NT2/D1 (cell line): ENCODE data around the gene OGFOD1.
A peak's percentile ranks its signal among the peaks of the same experiment; 100 is the strongest.

Experiments
- DNase-seq: peaks from one replicate; pipeline ENCODE4 v3.0.0-alpha.2; 2011; ENCODE audit warnings: low read depth, low spot score
- H3K27me3 ChIP-seq: 2 replicates; pipeline ENCODE4 v1.6.0; 2011; ENCODE audit warnings: mild to moderate bottlenecking; ENCODE audit not compliant: insufficient read length, insufficient read depth
- H3K36me3 ChIP-seq: 2 replicates; pipeline ENCODE4 v1.6.1; 2011; ENCODE audit warnings: mild to moderate bottlenecking, low read length, mixed read lengths; ENCODE audit not compliant: insufficient read depth, insufficient read length
- H3K4me1 ChIP-seq: 2 replicates; pipeline ENCODE4 v1.5.1; 2011; ENCODE audit not compliant: insufficient read depth, insufficient read length
- H3K4me3 ChIP-seq: 2 replicates; pipeline ENCODE4 v1.5.1; 2011; ENCODE audit warnings: low read depth; ENCODE audit not compliant: insufficient read length
- H3K9ac ChIP-seq: 2 replicates; pipeline ENCODE4 v1.6.0; 2011; ENCODE audit warnings: low read depth; ENCODE audit not compliant: insufficient read length
- H3K9me3 ChIP-seq: 2 replicates; pipeline ENCODE4 v1.5.1; 2011; ENCODE audit warnings: mild to moderate bottlenecking, low read length; ENCODE audit not compliant: insufficient read depth
- SUZ12 ChIP-seq: IDR thresholded peaks from 2 replicates; pipeline ENCODE4 v1.6.1; 2011; ENCODE audit not compliant: insufficient read length, insufficient read depth; ENCODE audit errors: extremely low read depth
- YY1 ChIP-seq: IDR thresholded peaks from 2 replicates; pipeline ENCODE4 v1.6.1; 2011; ENCODE audit not compliant: insufficient read length, insufficient read depth
- ZNF274 ChIP-seq: IDR thresholded peaks from 2 replicates; pipeline ENCODE4 v1.6.1; 2011; ENCODE audit warnings: mild to moderate bottlenecking, low read depth, low read length

Gene OGFOD1

DNA sequence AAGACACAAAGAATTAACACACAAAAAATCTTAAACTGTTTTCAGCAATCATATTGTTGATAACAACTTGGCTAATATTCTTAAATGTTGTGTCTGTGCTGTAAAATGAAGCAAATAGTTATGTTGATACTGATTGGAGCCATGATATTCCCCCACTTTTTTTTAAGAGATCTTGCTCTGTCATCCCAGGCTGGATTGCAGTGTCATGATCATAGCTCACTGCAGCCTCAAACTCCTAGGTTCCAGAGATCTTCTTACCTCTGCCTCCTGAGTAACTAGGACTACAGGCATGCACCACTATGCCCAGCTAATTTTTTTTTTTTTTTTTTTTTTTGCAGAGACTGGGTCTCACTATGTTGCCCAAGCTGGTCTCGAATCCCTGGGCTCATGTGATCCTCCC lies 42.5 kb downstream of the OGFOD1 start:
- Histone ChIP-seq H3K36me3 (peaks cover 8% of the 10 kb centered on the region), H3K9me3 (no peaks in the 10 kb centered on the region), H3K27me3 (no peaks in the 10 kb centered on the region), H3K4me1 (no peaks in the 10 kb centered on the region), H3K9ac (no peak overlapping the region), H3K4me3 (no peak overlapping the region)
- DNase-seq, result no peak
- no peak for TF ChIP-seq ZNF274

DNA sequence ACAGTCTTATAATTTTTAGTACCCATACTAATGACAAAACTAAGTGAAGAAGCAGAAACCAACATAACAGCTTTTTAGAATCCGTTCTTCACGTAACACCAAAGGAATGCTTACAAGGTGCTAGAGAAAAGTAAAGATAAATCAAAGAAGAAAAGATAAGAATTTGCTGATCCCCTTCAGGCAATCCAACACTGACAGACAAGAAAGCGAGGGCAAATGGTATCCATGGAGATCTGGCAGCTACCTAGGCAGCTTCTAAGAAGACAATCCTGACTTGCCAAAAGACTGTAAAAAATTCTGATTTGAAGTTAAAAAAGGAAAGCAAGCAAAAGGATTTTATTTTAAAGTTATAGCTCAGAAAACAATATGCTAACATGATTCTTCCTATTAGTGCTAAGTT lies 53.8 kb downstream of the OGFOD1 start:
- Histone ChIP-seq H3K36me3 (peaks cover 30% of the 10 kb centered on the region), H3K27me3 (no peaks in the 10 kb centered on the region)
- no peak for TF ChIP-seq ZNF274
- no peak for TF ChIP-seq SUZ12
- no peak for TF ChIP-seq YY1

DNA sequence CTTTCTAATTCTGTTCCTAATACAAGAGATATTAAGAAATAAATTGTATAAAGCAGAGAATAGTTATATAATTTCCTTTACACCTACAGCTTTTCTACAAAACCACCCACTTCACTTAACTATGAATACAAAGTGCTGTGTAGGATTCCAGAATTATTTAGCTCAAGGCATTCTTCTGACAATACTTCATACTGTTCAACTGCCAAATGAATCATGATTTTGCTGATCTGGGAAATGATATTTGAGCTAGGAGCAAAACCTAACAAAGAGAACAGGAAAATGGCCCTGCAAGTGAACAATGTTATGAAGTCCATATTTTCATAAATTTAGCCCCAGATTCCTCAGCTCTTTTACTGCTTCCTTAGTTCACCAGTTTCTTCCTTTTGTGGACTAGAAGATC lies 55.6 kb downstream of the OGFOD1 start:
- peaks cover 23% of the 10 kb centered on the region for H3K36me3 ChIP-seq
- H3K9me3 ChIP-seq, result no peaks in the 10 kb centered on the region
- H3K27me3 ChIP-seq, result no peaks in the 10 kb centered on the region
- TF ChIP-seq SUZ12, result no peak
- TF ChIP-seq ZNF274, result no peak
- TF ChIP-seq YY1, result no peak
- DNase-seq, result no peak
- no peak overlapping the region for H3K4me3 ChIP-seq
- no peak overlapping the region for H3K9ac ChIP-seq
- H3K4me1 ChIP-seq, result no peaks in the 10 kb centered on the region

More for the DNA sequence above, 53.8 kb downstream of the OGFOD1 start:
- no peak overlapping the region for H3K4me3 ChIP-seq
- H3K4me1 ChIP-seq, result no peaks in the 10 kb centered on the region
- no peak for DNase-seq
- no peaks in the 10 kb centered on the region for H3K9me3 ChIP-seq
- no peak overlapping the region for H3K9ac ChIP-seq

GRCh38 chr16:56510544-56510943 lies 59.2 kb downstream of the OGFOD1 start:
- Histone ChIP-seq H3K36me3 (peaks cover 15% of the 10 kb centered on the region), H3K4me3 (no peak overlapping the region), H3K27me3 (no peaks in the 10 kb centered on the region), H3K9me3 (no peaks in the 10 kb centered on the region), H3K9ac (no peak overlapping the region), H3K4me1 (no peaks in the 10 kb centered on the region)
- TF ChIP-seq SUZ12, result no peak
- TF ChIP-seq ZNF274, result no peak
- TF ChIP-seq YY1, result no peak
- DNase-seq, result no peak

GRCh38 chr16:56512025-56512424 lies 60.7 kb downstream of the OGFOD1 start:
- no peak overlapping the region for H3K4me3 ChIP-seq
- H3K9ac ChIP-seq, result no peak overlapping the region
- H3K27me3 ChIP-seq, result no peaks in the 10 kb centered on the region
- H3K4me1 ChIP-seq, result peaks cover 2% of the 10 kb centered on the region
- H3K9me3 ChIP-seq, result no peaks in the 10 kb centered on the region
- peaks cover 12% of the 10 kb centered on the region for H3K36me3 ChIP-seq
- no peak for DNase-seq
- TF ChIP-seq SUZ12 (no peak), YY1 (no peak), ZNF274 (no peak)

- no peak for DNase-seq
- peaks cover 12% of the 10 kb centered on the region for H3K36me3 ChIP-seq
- peaks cover 2% of the 10 kb centered on the region for H3K4me1 ChIP-seq
- H3K9me3 ChIP-seq, result no peaks in the 10 kb centered on the region
- H3K4me3 ChIP-seq, result no peak overlapping the region
- H3K27me3 ChIP-seq, result no peaks in the 10 kb centered on the region
- TF ChIP-seq ZNF274 (no peak), YY1 (no peak), SUZ12 (no peak)
- no peak overlapping the region for H3K9ac ChIP-seq
These were observed 61.7 kb downstream of the OGFOD1 start for GRCh38 chr16:56513091-56513490.

DNA sequence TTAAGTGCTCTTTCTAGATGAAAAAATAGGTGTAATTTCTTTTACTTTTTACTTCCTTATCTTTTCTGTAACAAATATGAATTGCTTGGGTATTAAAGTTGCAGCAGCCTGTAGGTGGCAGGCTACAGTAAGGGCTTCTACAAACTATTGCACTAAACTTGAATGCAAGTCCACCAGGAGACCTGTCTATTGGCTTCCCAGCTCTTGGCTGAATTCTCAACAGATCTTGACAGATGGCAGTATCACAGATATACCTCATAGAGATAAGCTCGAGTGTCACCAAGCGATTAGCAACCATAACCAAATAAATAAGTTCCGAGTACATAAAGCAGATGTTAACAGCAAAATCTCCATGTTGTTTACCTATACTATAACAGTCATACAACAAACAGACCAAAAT lies 62.6 kb downstream of the OGFOD1 start:
- TF ChIP-seq ZNF274 (no peak), YY1 (no peak), SUZ12 (no peak)
- peak; percentile 18 for DNase-seq
- Histone ChIP-seq H3K27me3 (no peaks in the 10 kb centered on the region), H3K9me3 (no peaks in the 10 kb centered on the region), H3K9ac (no peak overlapping the region), H3K4me3 (no peak overlapping the region), H3K4me1 (peaks cover 2% of the 10 kb centered on the region), H3K36me3 (peaks cover 12% of the 10 kb centered on the region)

GRCh38 chr16:56514845-56515244 lies 63.5 kb downstream of the OGFOD1 start:
- Histone ChIP-seq H3K4me3 (no peak overlapping the region), H3K9me3 (no peaks in the 10 kb centered on the region), H3K9ac (no peak overlapping the region), H3K4me1 (peaks cover 2% of the 10 kb centered on the region), H3K36me3 (peaks cover 8% of the 10 kb centered on the region), H3K27me3 (no peaks in the 10 kb centered on the region)
- DNase-seq, result no peak
- TF ChIP-seq YY1 (no peak), ZNF274 (no peak), SUZ12 (no peak)
